Aorta (tissue), 5 donors: Measurements from ENCODE around the gene AUH. TPM values are rescaled to one million over a fixed set of nuclear protein-coding genes. Genes with fewer than 3 reads are reported as not detected.
A peak's percentile ranks its signal among the peaks of the same experiment; 100 is the strongest.

Experiments
- ATAC-seq: fragments of 200-7000 bp; cut with Tn5 transposase; one replicate; pipeline ENCODE4 v1.9.1; 2022; ENCODE audit warnings: moderate library complexity; ENCODE audit not compliant: low FRiP score
- DNase-seq, 2 donors: peaks; one replicate each; pipeline ENCODE4 v3.0.0-alpha.2; 2020
- H3K27ac ChIP-seq, 2 donors: one replicate each; pipeline ENCODE4 v1.5.1; 2013; ENCODE audit warnings: low read length in 2 of 2, mild to moderate bottlenecking in 2 of 2, moderate library complexity in 2 of 2, control low read depth in 1 of 2, inconsistent platforms in 1 of 2, low read depth in 1 of 2
- H3K27me3 ChIP-seq, 2 donors: one replicate each; pipeline ENCODE4 v1.6.1; 2013; ENCODE audit warnings: control low read depth in 1 of 2, low read length in 1 of 2, mild to moderate bottlenecking in 1 of 2, moderate library complexity in 1 of 2; ENCODE audit not compliant: insufficient read depth in 2 of 2, control insufficient read depth in 1 of 2
- H3K36me3 ChIP-seq, 2 donors: one replicate each; pipeline ENCODE4 v1.6.1; 2013; ENCODE audit warnings: control low read depth in 1 of 2, low read length in 1 of 2, mild to moderate bottlenecking in 1 of 2; ENCODE audit not compliant: insufficient read depth in 2 of 2, control insufficient read depth in 1 of 2
- H3K4me1 ChIP-seq, 2 donors: one replicate each; pipeline ENCODE4 v1.6.1; 2013; ENCODE audit warnings: low read length in 2 of 2, control low read depth in 1 of 2, mild to moderate bottlenecking in 1 of 2, moderate library complexity in 1 of 2; ENCODE audit not compliant: insufficient read depth in 2 of 2, control insufficient read depth in 1 of 2
- H3K4me3 ChIP-seq, 2 donors: one replicate each; pipeline ENCODE4 v1.5.1; 2013; ENCODE audit warnings: low read length in 2 of 2, control low read depth in 1 of 2, mild to moderate bottlenecking in 1 of 2
- H3K9me3 ChIP-seq: one replicate; pipeline ENCODE4 v1.6.1; 2013; ENCODE audit warnings: mild to moderate bottlenecking, low read length; ENCODE audit not compliant: control insufficient read depth
- WGBS, 2 donors: extraction: QIAGEN DNeasy Blood & Tissue Kit; methylation state at CpG; one replicate each; pipeline ENCODE4 v1.1.7; 2013; 5-methylcytosine and 5-hydroxymethylcytosine counted together
- intact Hi-C, 2 donors: fragments of 100-400 bp; cut with DNase I; formaldehyde crosslinking; loops; one replicate each; pipeline versions ENCODE4 v1.14.2 to v1.15.0; 2022
- polyA plus RNA-seq, 2 donors: library from polyadenylated mRNA; stranded (reverse); fragments of 200-250 nt; gene quantifications; one replicate each; pipeline ENCODE4 v1.2.3, GENCODE V29; 2013
- total RNA-seq, 2 donors: library from RNA; stranded (reverse); fragmentation: NEBNext Ultra II Directional; extraction: Animal tissue kit (Norgen Biotek cat#: 25700); gene quantifications; one replicate each; pipeline ENCODE4 v1.2.1, GENCODE V29; 2021
- donor health status: healthy with polysubstance abuse.
- donor health status: Bipolar disorder and iron deficiency.
- donor health status: DM: no; HTN: no; CAD: no.
- donor health status: DM: no; HTN: no; CAD: no.
- donor health status: DM: yes; HTN: yes; CAD: no.

Gene AUH
- total and polyA plus RNA-seq, 4 donors = 12.4 to 25.7 (median 14.4) TPM

GRCh38 chr9:91303741-91304415 is 57.8 kb downstream of the AUH start:
- 66 to 67% methylated on average over 2 of the region's 2 CpGs for WGBS, 2 donors
- no peaks in the 10 kb centered on the region for H3K27me3 ChIP-seq
- H3K4me3 ChIP-seq = no peak overlapping the region
- no peak overlapping the region for H3K27ac ChIP-seq
- intact Hi-C loops = loop anchor here (5.0 to 10.0 kb wide), 3 partner anchors 112 to 121 kb away; partner anchors contain the start of gene NFIL3 (in 2 of the 2)
- peaks cover 3 to 9% of the 10 kb centered on the region in 2 donors for H3K4me1 ChIP-seq
- ATAC-seq = no peak
- DNase-seq = no peak
- H3K9me3 ChIP-seq = no peaks in the 10 kb centered on the region
- no peaks in the 10 kb centered on the region for H3K36me3 ChIP-seq

GRCh38 chr9:91302831-91303230 is 58.9 kb downstream of the AUH start:
- no peaks in the 10 kb centered on the region for H3K27me3 ChIP-seq
- DNase-seq (no peak), ATAC-seq (peak; percentile 72)
- intact Hi-C loops = loop anchor here (5.0 to 10.0 kb wide), 3 partner anchors 111 to 122 kb away; partner anchors contain the start of gene NFIL3 (in 2 of the 2)
- H3K27ac ChIP-seq = peak overlapping the region in 1 of 2 donors; percentile 14
- no peaks in the 10 kb centered on the region for H3K9me3 ChIP-seq
- no peak overlapping the region for H3K4me3 ChIP-seq
- H3K4me1 ChIP-seq = peaks cover 3 to 9% of the 10 kb centered on the region in 2 donors
- 18 to 19% methylated on average over 4 of the region's 4 CpGs for WGBS, 2 donors
- no peaks in the 10 kb centered on the region for H3K36me3 ChIP-seq

GRCh38 chr9:91301161-91301560 is 60.6 kb downstream of the AUH start:
- H3K36me3 ChIP-seq = peaks cover 4% of the 10 kb centered on the region in 2 donors
- intact Hi-C loops = loop anchor here (5.0 to 10.0 kb wide), 3 partner anchors 109 to 124 kb away; partner anchors contain the start of gene NFIL3 (in 2 of the 2)
- peaks cover 3 to 9% of the 10 kb centered on the region in 2 donors for H3K4me1 ChIP-seq
- WGBS, 2 donors = 3 to 11% methylated on average over 5 of the region's 5 CpGs
- peak overlapping the region; percentile 57 to 98 for H3K27ac ChIP-seq
- H3K27me3 ChIP-seq = no peaks in the 10 kb centered on the region
- peaks cover 4% of the 10 kb centered on the region for H3K9me3 ChIP-seq
- ATAC-seq (peak; percentile 76), DNase-seq (no peak)
- H3K4me3 ChIP-seq = no peak overlapping the region

GRCh38 chr9:91298311-91298710 is 63.4 kb downstream of the AUH start:
- peaks cover 3 to 9% of the 10 kb centered on the region in 2 donors for H3K4me1 ChIP-seq
- ATAC-seq (no peak), DNase-seq (no peak)
- intact Hi-C loops = no loop called here
- no peak overlapping the region for H3K27ac ChIP-seq
- peaks cover 4 to 7% of the 10 kb centered on the region in 2 donors for H3K36me3 ChIP-seq
- no peaks in the 10 kb centered on the region for H3K27me3 ChIP-seq
- peaks cover 4% of the 10 kb centered on the region for H3K9me3 ChIP-seq
- 90 to 91% methylated on average over 2 of the region's 2 CpGs for WGBS, 2 donors
- H3K4me3 ChIP-seq = no peak overlapping the region

- no peak for ATAC-seq
- Histone ChIP-seq H3K27ac (no peak overlapping the region), H3K4me3 (no peak overlapping the region), H3K4me1 (peaks cover 3 to 9% of the 10 kb centered on the region in 2 donors), H3K9me3 (peaks cover 4% of the 10 kb centered on the region), H3K36me3 (peaks cover 4 to 7% of the 10 kb centered on the region in 2 donors), H3K27me3 (no peaks in the 10 kb centered on the region)
- intact Hi-C loops = no loop called here
- 93 to 99% methylated on average over 1 of the region's 1 CpG for WGBS, 2 donors
- DNase-seq = no peak
These were observed 64.4 kb downstream of the AUH start for GRCh38 chr9:91297306-91297705.

- no peak overlapping the region for H3K27ac ChIP-seq
- H3K36me3 ChIP-seq = peaks cover 4 to 7% of the 10 kb centered on the region in 2 donors
- no peaks in the 10 kb centered on the region for H3K27me3 ChIP-seq
- peaks cover 4% of the 10 kb centered on the region for H3K9me3 ChIP-seq
- DNase-seq = no peak
- intact Hi-C loops = no loop called here
- no peak overlapping the region for H3K4me3 ChIP-seq
- ATAC-seq = no peak
- H3K4me1 ChIP-seq = peaks cover 3 to 7% of the 10 kb centered on the region in 2 donors
These were observed 65.4 kb downstream of the AUH start for GRCh38 chr9:91296354-91296753.

GRCh38 chr9:91295357-91295756 is 66.4 kb downstream of the AUH start:
- ATAC-seq = no peak
- 97 to 100% methylated on average over 2 of the region's 2 CpGs for WGBS, 2 donors
- intact Hi-C loops = no loop called here

GRCh38 chr9:91291866-91292265 is 69.9 kb downstream of the AUH start:
- Histone ChIP-seq H3K36me3 (peaks cover 0 to 4% of the 10 kb centered on the region in 2 donors), H3K27me3 (no peaks in the 10 kb centered on the region), H3K27ac (no peak overlapping the region), H3K4me3 (no peak overlapping the region), H3K4me1 (no peaks in the 10 kb centered on the region), H3K9me3 (peaks cover 1% of the 10 kb centered on the region)
- intact Hi-C loops = no loop called here
- WGBS, 2 donors = 62 to 73% methylated on average over 4 of the region's 4 CpGs
- ATAC-seq = no peak
- DNase-seq = no peak

More at GRCh38 chr9:91295357-91295756, 66.4 kb downstream of the AUH start:
- DNase-seq = no peak
- Histone ChIP-seq H3K4me1 (peaks cover 0 to 3% of the 10 kb centered on the region in 2 donors), H3K4me3 (no peak overlapping the region), H3K27me3 (no peaks in the 10 kb centered on the region), H3K27ac (no peak overlapping the region), H3K36me3 (peaks cover 4 to 7% of the 10 kb centered on the region in 2 donors), H3K9me3 (peaks cover 4% of the 10 kb centered on the region)

- H3K27ac ChIP-seq = no peak overlapping the region
- no peak overlapping the region for H3K4me3 ChIP-seq
- WGBS, 2 donors = 85 to 88% methylated on average over 1 of the region's 1 CpG
- H3K9me3 ChIP-seq = no peaks in the 10 kb centered on the region
- H3K4me1 ChIP-seq = no peaks in the 10 kb centered on the region
- ATAC-seq (no peak), DNase-seq (no peak)
- H3K36me3 ChIP-seq = no peaks in the 10 kb centered on the region
- intact Hi-C loops = no loop called here
- H3K27me3 ChIP-seq = no peaks in the 10 kb centered on the region
These were observed 72.5 kb downstream of the AUH start for GRCh38 chr9:91289244-91289643.
